22Rv1 (cell line): ENCODE results near the gene MAGI1.

Source experiments
- CTCF ChIP-seq: fragments of 450-650 bp; IDR thresholded peaks from 2 replicates; pipeline ENCODE4 v1.5.1; 2017; ENCODE audit warnings: mild to moderate bottlenecking
- ZFX ChIP-seq: fragments of 450-650 bp; IDR thresholded peaks from 2 replicates; pipeline ENCODE4 v1.6.1; 2017; ENCODE audit warnings: antibody characterized with exemption, borderline replicate concordance

- TF ChIP-seq CTCF (no peak), ZFX (no peak)
Measured at GRCh38 chr3:66037330-66037985, 1.3 kb downstream of the MAGI1 start.
